Measurements from ENCODE around the gene ARHGAP21. TPM values are rescaled to one million over a fixed set of nuclear protein-coding genes. Genes with fewer than 3 reads are reported as not detected.

Gene ARHGAP21
- total and polyA plus RNA-seq, 4 donors = 18.8 to 138 (median 46.1) TPM

DNA sequence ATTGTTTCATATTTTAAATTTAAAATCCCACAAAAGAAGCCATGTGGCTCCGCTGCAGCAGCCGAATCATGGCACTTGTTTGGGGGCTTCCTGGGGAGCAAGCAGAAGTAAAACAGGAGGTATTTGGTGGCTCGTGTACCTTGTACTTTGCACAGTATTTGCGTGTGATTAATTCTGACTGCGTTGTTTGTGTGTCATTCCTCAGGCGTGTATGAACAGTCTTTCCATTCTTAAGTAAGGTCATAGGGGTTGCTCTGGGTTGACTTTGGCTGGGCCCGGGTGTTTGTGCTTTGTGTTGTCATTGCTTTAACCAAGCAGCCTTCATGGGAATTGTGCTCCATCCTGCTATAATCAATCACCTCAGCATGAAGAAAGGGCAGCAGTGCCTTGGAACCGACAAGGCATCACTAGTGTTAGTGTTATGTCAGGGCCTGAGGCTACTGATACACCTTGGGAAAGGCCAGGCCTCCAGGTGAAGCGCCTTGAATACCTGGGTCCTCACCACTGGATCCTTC is 182.4 kb downstream of the ARHGAP21 start:
- Histone ChIP-seq H3K27ac (ENCODE audit: low read depth in 1 of 2, low read length in 1 of 2) (no peak overlapping the region), H3K36me3 (ENCODE audit: control insufficient read depth in 4 of 4, insufficient read depth in 4 of 4, low read length in 4 of 4) (peaks cover 13 to 43% (median 25%) of the 10 kb centered on the region in 4 donors), H3K9ac (ENCODE audit: insufficient read depth in 1 of 2, low read length in 2 of 2) (no peak overlapping the region), H3K4me1 (ENCODE audit: control insufficient read depth in 5 of 5, insufficient read depth in 5 of 5, low read length in 5 of 5) (no peaks in the 10 kb centered on the region), H3K27me3 (ENCODE audit: control insufficient read depth in 3 of 3, insufficient read depth in 3 of 3, low read length in 2 of 3) (no peaks in the 10 kb centered on the region), H3K4me3 (no peak overlapping the region), H3K9me3 (ENCODE audit: control insufficient read depth in 4 of 4, insufficient read depth in 3 of 4, low read length in 3 of 4) (peaks cover 0 to 1% (median 0%) of the 10 kb centered on the region in 4 donors)
- no peak for ATAC-seq (ENCODE audit: insufficient read depth, low FRiP score)
- WGBS, 2 donors = 82 to 87% methylated on average over 9 of the region's 9 CpGs
- TF ChIP-seq, protein P1, sequence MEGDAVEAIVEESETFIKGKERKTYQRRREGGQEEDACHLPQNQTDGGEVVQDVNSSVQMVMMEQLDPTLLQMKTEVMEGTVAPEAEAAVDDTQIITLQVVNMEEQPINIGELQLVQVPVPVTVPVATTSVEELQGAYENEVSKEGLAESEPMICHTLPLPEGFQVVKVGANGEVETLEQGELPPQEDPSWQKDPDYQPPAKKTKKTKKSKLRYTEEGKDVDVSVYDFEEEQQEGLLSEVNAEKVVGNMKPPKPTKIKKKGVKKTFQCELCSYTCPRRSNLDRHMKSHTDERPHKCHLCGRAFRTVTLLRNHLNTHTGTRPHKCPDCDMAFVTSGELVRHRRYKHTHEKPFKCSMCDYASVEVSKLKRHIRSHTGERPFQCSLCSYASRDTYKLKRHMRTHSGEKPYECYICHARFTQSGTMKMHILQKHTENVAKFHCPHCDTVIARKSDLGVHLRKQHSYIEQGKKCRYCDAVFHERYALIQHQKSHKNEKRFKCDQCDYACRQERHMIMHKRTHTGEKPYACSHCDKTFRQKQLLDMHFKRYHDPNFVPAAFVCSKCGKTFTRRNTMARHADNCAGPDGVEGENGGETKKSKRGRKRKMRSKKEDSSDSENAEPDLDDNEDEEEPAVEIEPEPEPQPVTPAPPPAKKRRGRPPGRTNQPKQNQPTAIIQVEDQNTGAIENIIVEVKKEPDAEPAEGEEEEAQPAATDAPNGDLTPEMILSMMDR (IDR thresholded peaks at IDR 0.05; ENCODE audit: control extremely low read depth, extremely low read depth) = no peak
- DNase-seq = no peak

DNA sequence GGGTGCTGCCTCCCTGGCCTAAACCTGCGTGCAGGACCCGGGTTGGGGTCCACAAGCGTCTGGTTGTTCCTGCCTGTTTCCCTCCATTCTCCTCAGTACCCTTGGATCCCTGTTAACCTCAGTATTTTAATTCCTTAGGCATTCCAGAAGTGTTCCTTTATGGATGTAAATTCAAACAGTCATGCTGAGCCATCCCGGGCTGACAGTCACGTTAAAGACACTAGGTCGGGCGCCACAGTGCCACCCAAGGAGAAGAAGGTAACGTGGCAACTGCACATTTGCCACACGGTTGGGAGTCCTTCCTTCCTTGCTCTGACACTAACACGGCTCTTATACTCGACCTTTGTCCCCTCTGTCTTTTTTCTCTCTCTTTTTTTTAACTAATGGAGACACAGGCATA is 187.1 kb downstream of the ARHGAP21 start:
- DNase-seq (no peak), ATAC-seq (ENCODE audit: insufficient read depth, low FRiP score) (no peak)
- Histone ChIP-seq H3K27ac (ENCODE audit: low read depth in 1 of 2, low read length in 1 of 2) (no peak overlapping the region), H3K27me3 (ENCODE audit: control insufficient read depth in 3 of 3, insufficient read depth in 3 of 3, low read length in 2 of 3) (no peaks in the 10 kb centered on the region), H3K9ac (ENCODE audit: insufficient read depth in 1 of 2, low read length in 2 of 2) (peak overlapping the region in 1 of 2 donors; percentile 16), H3K4me1 (ENCODE audit: control insufficient read depth in 5 of 5, insufficient read depth in 5 of 5, low read length in 5 of 5) (no peaks in the 10 kb centered on the region), H3K36me3 (ENCODE audit: control insufficient read depth in 4 of 4, insufficient read depth in 4 of 4, low read length in 4 of 4) (peaks cover 22 to 48% (median 31%) of the 10 kb centered on the region in 4 donors), H3K4me3 (no peak overlapping the region), H3K9me3 (ENCODE audit: control insufficient read depth in 4 of 4, insufficient read depth in 3 of 4, low read length in 3 of 4) (no peaks in the 10 kb centered on the region)
- TF ChIP-seq, protein P1 (IDR thresholded peaks at IDR 0.05; ENCODE audit: control extremely low read depth, extremely low read depth) = no peak
- 86 to 88% methylated on average over 11 of the region's 11 CpGs for WGBS, 2 donors

DNA sequence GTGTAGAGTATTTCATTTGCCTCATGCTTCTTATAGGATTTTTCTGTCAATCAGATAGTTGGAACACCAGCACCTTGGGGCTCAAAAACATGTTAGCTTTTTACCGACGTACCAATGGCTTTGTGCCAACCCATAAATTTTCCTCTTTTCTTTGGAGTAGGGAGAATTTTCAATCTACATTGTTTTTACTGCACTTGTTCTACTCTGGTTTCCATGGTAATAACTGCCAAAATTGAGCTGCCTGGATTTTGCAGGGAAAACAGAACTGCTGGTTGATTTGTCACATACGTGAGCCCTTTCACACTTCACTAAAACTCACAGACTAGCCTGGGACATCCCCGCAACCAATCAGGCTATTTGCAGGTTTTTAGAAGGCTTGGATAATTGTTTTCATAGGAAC is 189.7 kb downstream of the ARHGAP21 start:
- H3K36me3 ChIP-seq (ENCODE audit: control insufficient read depth in 4 of 4, insufficient read depth in 4 of 4, low read length in 4 of 4) = peaks cover 20 to 57% (median 31%) of the 10 kb centered on the region in 4 donors
- H3K9me3 ChIP-seq (ENCODE audit: control insufficient read depth in 4 of 4, insufficient read depth in 3 of 4, low read length in 3 of 4) = no peaks in the 10 kb centered on the region
- TF ChIP-seq, protein P1 (IDR thresholded peaks at IDR 0.05; ENCODE audit: control extremely low read depth, extremely low read depth) = no peak
- no peak for ATAC-seq (ENCODE audit: insufficient read depth, low FRiP score)
- H3K4me1 ChIP-seq (ENCODE audit: control insufficient read depth in 5 of 5, insufficient read depth in 5 of 5, low read length in 5 of 5) = no peaks in the 10 kb centered on the region
- DNase-seq = no peak
- WGBS, 2 donors = 71 to 91% methylated on average over 4 of the region's 4 CpGs
- H3K4me3 ChIP-seq = no peak overlapping the region
- no peak overlapping the region for H3K27ac ChIP-seq (ENCODE audit: low read depth in 1 of 2, low read length in 1 of 2)
- H3K27me3 ChIP-seq (ENCODE audit: control insufficient read depth in 3 of 3, insufficient read depth in 3 of 3, low read length in 2 of 3) = no peaks in the 10 kb centered on the region
- no peak overlapping the region for H3K9ac ChIP-seq (ENCODE audit: insufficient read depth in 1 of 2, low read length in 2 of 2)

Small RNA genes within 50 kb of the gene (small RNA-seq; reads per million reads assigned to genes)
- gene RNA5SP305 (ENCODE audit: low replicate concordance) = not detected

Other genes starting within 250 kb of the ARHGAP21 start
- gene PRTFDC1, start 228.7 kb upstream of the ARHGAP21 start, total RNA-seq = 10 to 100 TPM in 1 of 2 donors, 1 to 10 TPM in 1; 4.0 to 12.5 TPM
- gene PRTFDC1, start 228.7 kb upstream of the ARHGAP21 start, polyA plus RNA-seq = 1 to 10 TPM; 1.6 to 2.1 TPM

All from lung (tissue), 13 donors.